Measurements from ENCODE around the gene GSTA1. TPM values are rescaled to one million over a fixed set of nuclear protein-coding genes. Genes with fewer than 3 reads are reported as not detected.
"Not testable (repeated sequence)": the region's sequence is repeated elsewhere in the genome, so short reads cannot be mapped to it uniquely, and the experiment has no call there.

Gene GSTA1
- polyA plus RNA-seq, 1 donor from 2014 or later: not detected

DNA sequence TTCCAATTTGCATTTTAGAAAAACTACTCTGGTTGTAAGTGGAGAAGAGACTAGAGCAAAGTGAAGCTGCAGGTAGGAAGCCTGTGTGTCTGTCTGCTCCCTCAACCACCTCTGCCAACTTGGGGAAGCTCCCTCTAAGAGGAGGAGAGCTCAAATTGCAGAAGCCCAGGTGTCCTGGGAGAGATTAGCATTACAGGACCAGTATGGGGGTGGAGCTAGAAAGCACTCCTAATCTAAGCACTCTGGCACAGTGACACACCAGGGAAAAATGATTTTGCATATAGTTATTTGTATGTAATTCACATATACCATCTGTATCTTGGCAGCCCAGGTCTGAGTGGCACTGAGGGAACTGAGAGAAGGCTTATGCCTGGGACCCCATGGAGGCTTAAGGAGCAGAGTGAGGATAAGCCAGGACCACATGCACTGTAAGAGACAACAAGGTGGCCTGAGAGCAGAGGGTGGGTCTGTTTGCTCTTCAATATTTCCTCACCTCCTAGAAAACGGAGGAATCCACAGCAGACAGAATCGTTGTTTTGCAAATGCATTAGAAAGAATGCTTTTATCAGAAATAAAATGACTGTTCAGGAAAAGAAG lies 54.0 kb downstream of the GSTA1 start:
- Mint-ChIP-seq H3K36me3 (peaks cover 1% of the 10 kb centered on the region), H3K9me3 (peaks cover 0 to 3% (median 1%) of the 10 kb centered on the region in 3 donors), H3K27me3 (peaks cover 2% of the 10 kb centered on the region), H3K4me1 (no peaks in the 10 kb centered on the region), H3K4me3 (no peak overlapping the region), H3K27ac (no peak overlapping the region)

GRCh38 chr6:52747301-52747700 lies 56.3 kb downstream of the GSTA1 start:
- H3K4me3 Mint-ChIP-seq, H3K27ac Mint-ChIP-seq, H3K4me1 Mint-ChIP-seq, H3K9me3 Mint-ChIP-seq, H3K27me3 Mint-ChIP-seq, H3K36me3 Mint-ChIP-seq: not testable (repeated sequence)

- Mint-ChIP-seq H3K27ac (no peak overlapping the region), H3K9me3 (peaks cover 0 to 3% (median 2%) of the 10 kb centered on the region in 3 donors), H3K4me3 (no peak overlapping the region), H3K27me3 (peaks cover 5% of the 10 kb centered on the region), H3K4me1 (no peaks in the 10 kb centered on the region), H3K36me3 (no peaks in the 10 kb centered on the region)
Observed at GRCh38 chr6:52746213-52746612, 57.4 kb downstream of the GSTA1 start.

GRCh38 chr6:52745764-52746201 lies 57.8 kb downstream of the GSTA1 start:
- no peak overlapping the region for H3K27ac Mint-ChIP-seq
- H3K9me3 Mint-ChIP-seq: peaks cover 1 to 2% (median 2%) of the 10 kb centered on the region in 3 donors

GRCh38 chr6:52741872-52742271 lies 61.7 kb downstream of the GSTA1 start:
- H3K27ac Mint-ChIP-seq: no peak overlapping the region
- no peak overlapping the region for H3K4me3 Mint-ChIP-seq
- no peaks in the 10 kb centered on the region for H3K4me1 Mint-ChIP-seq
- peaks cover 5 to 12% (median 6%) of the 10 kb centered on the region in 3 donors for H3K9me3 Mint-ChIP-seq
- peaks cover 2% of the 10 kb centered on the region for H3K36me3 Mint-ChIP-seq
- peaks cover 6% of the 10 kb centered on the region for H3K27me3 Mint-ChIP-seq

More at GRCh38 chr6:52745764-52746201, 57.8 kb downstream of the GSTA1 start:
- Mint-ChIP-seq H3K27me3 (peaks cover 5% of the 10 kb centered on the region), H3K36me3 (no peaks in the 10 kb centered on the region), H3K4me1 (no peaks in the 10 kb centered on the region), H3K4me3 (no peak overlapping the region)

Other genes starting within 250 kb of the GSTA1 start
- gene TRAM2, start 226.8 kb downstream of the GSTA1 start, polyA plus RNA-seq: 7.5 TPM
- 34.6 TPM for gene TMEM14A, start 132.7 kb downstream of the GSTA1 start, polyA plus RNA-seq
- not detected for gene GSTA2, start 40.3 kb downstream of the GSTA1 start, polyA plus RNA-seq
- not detected for gene GSTA5, start 37.0 kb upstream of the GSTA1 start, polyA plus RNA-seq
- gene GSTA3, start 105.9 kb upstream of the GSTA1 start, polyA plus RNA-seq: not detected
- gene GSTA4, start 191.5 kb upstream of the GSTA1 start, polyA plus RNA-seq: 4.1 TPM